HG02884 (cell line): ENCODE results near the gene C1QB.
"Not testable (repeated sequence)": the region's sequence is repeated elsewhere in the genome, so short reads cannot be mapped to it uniquely, and the experiment has no call there.

Experiments used
- ATAC-seq: cut with Tn5 transposase; IDR thresholded peaks from one replicate; pipeline ENCODE4 v1.9.1; 2021; ENCODE audit warnings: mild to moderate bottlenecking, moderate library complexity; ENCODE audit not compliant: unreplicated experiment

Gene C1QB

GRCh38 chr1:22691031-22691753, 38.2 kb downstream of the C1QB start:
- ATAC-seq: no peak

- no peak for ATAC-seq
Measured at GRCh38 chr1:22694172-22694571, 41.1 kb downstream of the C1QB start.

GRCh38 chr1:22696610-22697009, 43.6 kb downstream of the C1QB start:
- ATAC-seq: no peak

- ATAC-seq: no peak
Measured at GRCh38 chr1:22697980-22698379, 44.9 kb downstream of the C1QB start.

- no peak for ATAC-seq
Measured at GRCh38 chr1:22699681-22700520, 46.9 kb downstream of the C1QB start.

- no peak for ATAC-seq
Measured at GRCh38 chr1:22702296-22703085, 49.5 kb downstream of the C1QB start.

GRCh38 chr1:22704440-22705067, 51.5 kb downstream of the C1QB start:
- ATAC-seq: no peak

GRCh38 chr1:22705586-22705985, 52.5 kb downstream of the C1QB start:
- no peak for ATAC-seq

GRCh38 chr1:22706100-22706499, 53.1 kb downstream of the C1QB start:
- not testable (repeated sequence) for ATAC-seq

- no peak for ATAC-seq
Measured at GRCh38 chr1:22708777-22709176, 55.7 kb downstream of the C1QB start.

- no peak for ATAC-seq
Measured at GRCh38 chr1:22709227-22709626, 56.2 kb downstream of the C1QB start.

- no peak for ATAC-seq
Measured at GRCh38 chr1:22709891-22710700, 57.1 kb downstream of the C1QB start.

- ATAC-seq: no peak
Measured at GRCh38 chr1:22710701-22711049, 57.6 kb downstream of the C1QB start, which contains the start of gene EPHB2. Gene EPHB2, plus strand, starts transcription at chr1:22710839. Its CDS starts 144 bp downstream, at chr1:22710983.

- no peak for ATAC-seq
Measured at GRCh38 chr1:22711071-22711470, 58.0 kb downstream of the C1QB start.
